NCI-H1092 (cell line): ENCODE measurements around the gene GIPC1.

Source experiments
- DNase-seq: peaks from one replicate; lab custom pipeline; 2025; lab: John Stamatoyannopoulos, UW

Gene GIPC1

DNA sequence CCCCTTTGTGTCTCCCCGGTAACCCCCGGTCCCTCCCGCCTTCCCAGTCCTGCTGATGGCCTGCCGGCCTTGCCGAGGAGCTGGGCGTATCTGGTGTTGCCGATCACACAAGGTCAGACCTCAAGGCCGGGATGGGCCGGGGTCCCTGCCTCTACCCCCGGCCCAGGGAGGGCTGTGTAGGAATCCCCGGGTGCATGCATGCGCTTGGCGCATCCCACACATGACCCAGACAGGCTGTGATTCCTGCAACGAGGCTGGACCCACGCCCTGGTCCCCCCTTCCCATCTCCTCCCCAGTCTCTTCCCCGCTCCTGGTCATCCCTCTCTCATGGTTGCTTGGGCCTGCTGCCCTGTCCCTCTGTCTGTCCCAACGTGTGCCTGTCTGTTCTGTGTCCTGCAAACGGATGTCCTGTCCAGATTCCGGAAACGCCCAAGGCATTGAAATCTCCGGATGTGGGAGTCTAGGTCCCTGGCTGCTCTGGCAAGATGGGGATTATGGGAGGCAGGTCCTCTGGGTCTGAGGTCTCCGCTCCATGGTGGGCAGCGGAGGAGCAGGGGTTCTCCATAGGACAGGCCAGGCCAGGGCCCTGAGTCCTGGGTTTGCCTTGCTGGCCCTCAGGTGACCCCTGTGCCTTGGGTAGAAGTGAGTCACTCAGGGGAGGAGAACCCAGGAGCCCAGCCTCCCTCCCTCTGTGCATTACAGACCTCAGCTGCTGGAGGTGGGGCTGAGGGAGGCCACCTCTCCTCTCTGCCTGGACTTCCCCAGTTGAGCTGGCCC is 61.2 kb downstream of the GIPC1 start:
- DNase-seq: no peak

GRCh38 chr19:14433554-14434501 is 62.1 kb downstream of the GIPC1 start:
- DNase-seq: peak; percentile 39

DNA sequence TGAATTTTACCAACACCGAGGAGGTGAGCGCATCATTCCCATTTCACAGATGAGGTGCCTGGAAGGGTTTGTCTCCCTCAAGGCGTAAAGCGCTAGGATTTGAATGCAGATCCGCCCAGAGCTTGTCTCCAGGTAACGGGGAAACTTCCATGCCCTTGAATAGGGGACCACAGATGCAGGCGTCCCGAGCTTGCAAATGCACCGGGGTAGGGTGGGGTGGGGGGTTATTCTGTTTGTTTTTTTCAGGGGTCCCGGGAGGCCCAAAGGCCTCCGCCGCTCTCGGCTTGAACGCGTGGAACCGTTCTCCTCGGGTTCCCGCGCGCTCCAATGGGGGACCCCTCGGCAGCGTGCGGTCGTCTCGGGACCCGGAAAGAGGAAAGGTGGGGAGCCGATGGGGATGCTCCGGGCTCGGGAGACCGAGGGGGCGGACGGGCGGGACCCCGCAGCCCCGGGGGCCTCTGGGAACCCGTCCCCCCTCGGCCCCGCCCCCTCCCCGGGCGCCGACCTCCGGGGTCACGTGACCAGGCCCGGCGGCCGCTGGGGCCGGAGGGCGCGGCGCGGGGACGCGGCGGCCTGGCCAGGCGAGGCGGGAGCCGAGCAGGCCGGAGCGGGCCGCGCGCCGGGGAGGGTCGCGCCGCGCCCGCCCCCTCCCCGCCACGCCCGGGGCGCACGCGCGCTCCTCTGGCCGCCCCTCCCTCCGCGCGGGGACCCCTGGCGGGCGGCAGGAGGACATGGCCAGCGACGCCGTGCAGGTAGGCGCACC is 63.0 kb downstream of the GIPC1 start, which contains the start of gene PKN1:
Gene PKN1, plus strand, starts transcription at position 516 of the 763 bp plus-strand sequence. Its CDS starts 216 bp downstream, at position 732.
- DNase-seq: peak; percentile 49

DNA sequence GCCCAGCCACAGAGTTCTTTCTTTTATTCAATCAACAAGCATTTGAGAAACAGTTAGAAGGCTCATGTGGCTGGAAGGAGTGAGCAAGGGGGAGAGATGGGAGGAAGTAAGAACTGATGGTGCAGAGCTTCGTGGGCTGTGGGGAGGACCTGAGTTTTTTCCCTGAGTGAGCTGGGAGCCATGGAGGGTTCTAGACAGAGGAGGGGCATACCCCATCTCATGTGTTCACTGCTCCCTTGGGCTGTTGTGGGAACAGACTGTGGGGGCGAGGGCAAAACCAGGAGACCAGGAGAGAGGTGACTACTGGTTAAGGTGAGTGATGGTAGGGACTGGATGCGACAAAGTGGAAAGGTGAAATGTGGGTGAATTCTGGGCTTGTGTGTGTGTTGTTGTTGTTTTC is 65.2 kb downstream of the GIPC1 start:
- no peak for DNase-seq

DNA sequence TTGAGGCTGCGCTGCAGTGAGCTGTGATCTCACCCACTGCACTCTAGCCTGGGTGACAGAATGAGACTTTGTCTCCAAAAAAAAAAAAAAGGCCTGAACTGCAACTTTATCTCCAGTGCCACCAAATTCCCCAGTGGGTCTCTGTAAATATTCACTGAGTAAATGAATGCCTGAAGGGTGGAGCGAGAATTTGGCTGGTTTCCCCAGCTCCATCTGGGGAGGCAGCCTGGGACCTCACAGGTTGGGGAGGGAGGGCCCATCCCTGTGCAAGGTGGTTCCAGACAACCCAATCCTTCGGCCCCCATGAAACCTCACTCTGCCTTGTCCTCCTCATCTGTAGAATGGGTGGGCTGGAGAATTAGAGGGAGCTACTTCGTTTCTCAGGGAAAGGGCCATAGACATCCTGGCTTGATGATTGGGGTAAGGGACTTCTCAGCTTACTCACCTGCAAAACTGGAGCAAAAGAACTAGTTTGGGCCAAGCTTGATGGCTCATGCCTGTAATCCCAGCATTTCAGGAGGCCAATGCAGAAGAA is 67.0 kb downstream of the GIPC1 start:
- no peak for DNase-seq
